DOHH2 (cell line): ENCODE results near the gene KHDC4.
"Not testable (repeated sequence)": the region's sequence is repeated elsewhere in the genome, so short reads cannot be mapped to it uniquely, and the experiment has no call there.

Experiments used
- H3F3A ChIP-seq: fragments of 200-600 bp; sonication (generic), shearing (Covaris generic); 2 replicates; pipeline ENCODE4 v1.6.0; 2016; ENCODE audit warnings: antibody characterized with exemption, mild to moderate bottlenecking; ENCODE audit not compliant: control insufficient read depth, insufficient read depth
- H3K27ac ChIP-seq: fragments of 200-600 bp; sonication (generic); 2 replicates; pipeline ENCODE4 v1.5.1; 2014; ENCODE audit warnings: low read depth, mild to moderate bottlenecking, low read length, moderate library complexity
- H3K27me3 ChIP-seq: fragments of 200-600 bp; sonication (generic); 2 replicates; pipeline ENCODE4 v1.6.1; 2014; ENCODE audit warnings: mild to moderate bottlenecking, low read length, mixed read lengths; ENCODE audit not compliant: control insufficient read depth
- H3K36me3 ChIP-seq: fragments of 200-600 bp; sonication (generic); 2 replicates; pipeline ENCODE4 v1.6.1; 2014; ENCODE audit warnings: mild to moderate bottlenecking, low read length, moderate library complexity, mixed read lengths; ENCODE audit not compliant: control insufficient read depth
- H3K4me1 ChIP-seq: fragments of 200-600 bp; sonication (generic); 2 replicates; pipeline ENCODE4 v1.6.1; 2014; ENCODE audit warnings: mild to moderate bottlenecking, low read length, mixed read lengths; ENCODE audit not compliant: control insufficient read depth
- H3K4me2 ChIP-seq: fragments of 200-600 bp; sonication (generic); 2 replicates; pipeline ENCODE4 v1.6.0; 2014; ENCODE audit warnings: mild to moderate bottlenecking, low read length, moderate library complexity
- H3K4me3 ChIP-seq: fragments of 200-600 bp; sonication (generic); 2 replicates; pipeline ENCODE4 v1.5.1; 2014; ENCODE audit warnings: mild to moderate bottlenecking, low read length, mixed read lengths
- H3K79me2 ChIP-seq: fragments of 200-600 bp; sonication (generic); 2 replicates; pipeline ENCODE4 v1.6.1; 2014; ENCODE audit warnings: mild to moderate bottlenecking, low read length, mixed read lengths; ENCODE audit not compliant: control insufficient read depth
- H3K9me2 ChIP-seq: fragments of 200-600 bp; sonication (generic); replicated peaks from 2 replicates; pipeline ENCODE4 v1.6.1; 2014; ENCODE audit warnings: mild to moderate bottlenecking, low read length, mixed read lengths; ENCODE audit not compliant: control insufficient read depth
- H3K9me3 ChIP-seq: fragments of 200-600 bp; sonication (generic); 2 replicates; pipeline ENCODE4 v1.6.1; 2014; ENCODE audit warnings: antibody characterized with exemption, low read length, mixed read lengths; ENCODE audit not compliant: control insufficient read depth, insufficient read depth
- H4K20me1 ChIP-seq: fragments of 200-600 bp; sonication (generic); 2 replicates; pipeline ENCODE4 v1.6.0; 2014; ENCODE audit warnings: low read depth, mild to moderate bottlenecking, antibody characterized with exemption, low read length, moderate library complexity; ENCODE audit not compliant: control insufficient read depth, insufficient read depth
- EZH2phosphoT487 ChIP-seq: fragments of 200-600 bp; sonication (generic); IDR thresholded peaks from 2 replicates; pipeline ENCODE4 v1.6.1; 2017; ENCODE audit warnings: borderline replicate concordance, mild to moderate bottlenecking, antibody characterized with exemption, low read length, moderate library complexity, mixed read lengths
- TF ChIP-seq, protein P1 (sequence below): fragments of 200-600 bp; sonication (generic); IDR thresholded peaks from one replicate; pipeline ENCODE4 v1.5.1; 2014; ENCODE audit warnings: antibody characterized with exemption, mild to moderate bottlenecking, low read depth, low read length; ENCODE audit not compliant: poor library complexity, severe bottlenecking

The KHDC4 gene

DNA sequence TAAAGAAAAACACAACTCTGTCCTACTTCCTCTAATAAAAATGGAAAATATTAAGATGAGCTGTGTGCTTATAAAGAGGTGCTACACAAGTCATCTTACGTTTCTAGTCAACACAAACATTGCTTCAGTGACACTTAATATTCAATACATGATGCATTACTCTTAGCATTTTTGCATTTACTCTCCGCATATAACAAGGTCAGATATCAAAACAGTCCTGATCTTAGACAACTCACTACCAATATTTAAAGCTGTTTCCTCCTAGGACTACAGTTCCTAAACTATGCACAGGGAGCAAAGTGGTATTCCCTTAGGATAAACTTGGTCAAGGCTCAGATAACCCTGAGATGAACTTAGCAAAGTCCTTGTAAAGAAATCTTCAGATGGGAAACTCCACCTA lies 35.3 kb downstream of the KHDC4 start:
- Histone ChIP-seq H3K27ac (no peak overlapping the region), H3K9me3 (no peaks in the 10 kb centered on the region), H4K20me1 (0 out of 2 replicates have a peak, but pooled peaks cover 2% of the 10 kb centered on the region), H3K4me3 (no peak overlapping the region), H3K79me2 (no peaks in the 10 kb centered on the region), H3K4me1 (peaks cover 6% of the 10 kb centered on the region), H3K27me3 (no peaks in the 10 kb centered on the region), H3K4me2 (no peak overlapping the region), H3K9me2 (no peaks in the 10 kb centered on the region), H3F3A (no peaks in the 10 kb centered on the region), H3K36me3 (peaks cover 47% of the 10 kb centered on the region)
- TF ChIP-seq EZH2phosphoT487 = no peak
- TF ChIP-seq, protein P1, sequence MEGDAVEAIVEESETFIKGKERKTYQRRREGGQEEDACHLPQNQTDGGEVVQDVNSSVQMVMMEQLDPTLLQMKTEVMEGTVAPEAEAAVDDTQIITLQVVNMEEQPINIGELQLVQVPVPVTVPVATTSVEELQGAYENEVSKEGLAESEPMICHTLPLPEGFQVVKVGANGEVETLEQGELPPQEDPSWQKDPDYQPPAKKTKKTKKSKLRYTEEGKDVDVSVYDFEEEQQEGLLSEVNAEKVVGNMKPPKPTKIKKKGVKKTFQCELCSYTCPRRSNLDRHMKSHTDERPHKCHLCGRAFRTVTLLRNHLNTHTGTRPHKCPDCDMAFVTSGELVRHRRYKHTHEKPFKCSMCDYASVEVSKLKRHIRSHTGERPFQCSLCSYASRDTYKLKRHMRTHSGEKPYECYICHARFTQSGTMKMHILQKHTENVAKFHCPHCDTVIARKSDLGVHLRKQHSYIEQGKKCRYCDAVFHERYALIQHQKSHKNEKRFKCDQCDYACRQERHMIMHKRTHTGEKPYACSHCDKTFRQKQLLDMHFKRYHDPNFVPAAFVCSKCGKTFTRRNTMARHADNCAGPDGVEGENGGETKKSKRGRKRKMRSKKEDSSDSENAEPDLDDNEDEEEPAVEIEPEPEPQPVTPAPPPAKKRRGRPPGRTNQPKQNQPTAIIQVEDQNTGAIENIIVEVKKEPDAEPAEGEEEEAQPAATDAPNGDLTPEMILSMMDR = no peak

DNA sequence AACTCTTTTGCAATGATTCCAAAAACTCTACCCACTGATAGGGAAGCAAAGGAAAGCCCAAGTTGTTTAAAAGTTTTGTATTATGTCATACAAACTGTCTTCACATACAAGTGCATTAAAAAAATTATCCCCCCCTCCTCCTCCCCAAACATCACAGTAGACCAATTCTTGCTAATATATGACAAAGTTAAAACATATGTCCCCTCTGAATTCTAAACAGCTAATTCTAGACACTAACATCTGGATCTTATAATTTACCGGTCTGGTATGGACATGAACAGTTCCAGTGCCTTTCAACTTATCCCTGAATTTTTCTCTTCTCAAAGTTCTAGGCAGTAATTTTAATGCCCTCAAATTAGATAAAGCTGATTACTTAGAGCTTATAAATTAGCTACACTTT lies 36.5 kb downstream of the KHDC4 start:
- no peak overlapping the region for H3K27ac ChIP-seq
- H3K36me3 ChIP-seq = peaks cover 41% of the 10 kb centered on the region
- H3K9me3 ChIP-seq = no peaks in the 10 kb centered on the region
- peaks cover 15% of the 10 kb centered on the region for H3K4me1 ChIP-seq
- no peaks in the 10 kb centered on the region for H3K9me2 ChIP-seq
- H3K79me2 ChIP-seq = no peaks in the 10 kb centered on the region
- no peaks in the 10 kb centered on the region for H3K27me3 ChIP-seq
- 0 out of 2 replicates have a peak, but pooled peaks cover 2% of the 10 kb centered on the region for H4K20me1 ChIP-seq
- H3K4me2 ChIP-seq = no peak overlapping the region
- peaks cover 10% of the 10 kb centered on the region; the same call in 1 of the 2 replicates for H3F3A ChIP-seq
- TF ChIP-seq, protein P1 = no peak
- TF ChIP-seq EZH2phosphoT487 = no peak
- H3K4me3 ChIP-seq = no peak overlapping the region

DNA sequence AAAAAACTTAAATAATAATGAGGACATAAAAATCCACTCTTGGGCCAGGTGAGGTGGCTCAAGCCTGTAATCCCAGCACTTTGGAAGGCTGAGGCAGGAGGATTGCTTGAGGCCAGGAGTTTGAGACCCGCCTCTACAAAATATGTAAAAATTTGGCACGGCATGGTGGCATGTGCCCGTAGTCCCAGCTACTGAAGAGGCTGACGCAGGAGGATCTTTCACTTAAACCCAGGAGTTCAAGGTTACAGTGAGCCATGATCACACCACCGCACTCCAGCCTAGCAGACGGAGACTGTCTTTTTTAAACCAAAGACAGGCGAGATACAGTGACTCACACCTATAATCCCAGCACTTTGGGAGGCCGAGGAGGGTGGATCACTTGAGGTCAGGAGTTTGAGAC lies 37.7 kb downstream of the KHDC4 start:
- peaks cover 12% of the 10 kb centered on the region; the same call in 1 of the 2 replicates for H3F3A ChIP-seq
- peaks cover 37% of the 10 kb centered on the region for H3K36me3 ChIP-seq
- not testable (repeated sequence) for H3K4me3 ChIP-seq, H3K27me3 ChIP-seq, H3K4me2 ChIP-seq, H3K79me2 ChIP-seq, H3K27ac ChIP-seq, H4K20me1 ChIP-seq, H3K9me2 ChIP-seq, H3K9me3 ChIP-seq
- peaks cover 15% of the 10 kb centered on the region for H3K4me1 ChIP-seq

DNA sequence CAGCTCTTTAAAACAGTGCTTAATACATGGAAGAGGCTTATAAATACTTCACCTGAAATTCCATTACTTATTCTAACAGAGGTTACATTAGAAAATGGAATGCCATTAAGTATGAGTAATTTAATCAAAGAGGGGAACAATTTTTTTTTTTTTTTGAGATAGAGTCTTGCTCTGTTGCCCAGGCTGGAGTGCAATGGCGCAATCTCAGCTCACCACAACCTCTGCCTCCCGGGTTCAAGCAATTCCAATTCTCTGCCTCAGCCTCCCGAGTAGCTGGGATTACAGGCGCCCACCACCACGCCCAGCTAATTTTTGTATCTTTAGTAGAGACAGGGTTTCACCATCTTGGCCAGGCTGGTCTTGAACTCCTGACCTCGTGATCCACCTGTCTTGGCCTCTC lies 38.6 kb downstream of the KHDC4 start:
- H3K36me3 ChIP-seq = peaks cover 30% of the 10 kb centered on the region
- H3K4me2 ChIP-seq, H3K27ac ChIP-seq, H3K9me3 ChIP-seq, H3K9me2 ChIP-seq, H4K20me1 ChIP-seq, H3K27me3 ChIP-seq, H3K79me2 ChIP-seq, H3K4me3 ChIP-seq: not testable (repeated sequence)
- H3F3A ChIP-seq = peaks cover 12% of the 10 kb centered on the region; the same call in 1 of the 2 replicates
- H3K4me1 ChIP-seq = peaks cover 15% of the 10 kb centered on the region
